SHP77 treated with DMSO at 0.1 percent for 48 hours (cell line): ENCODE results near the gene WDFY1.

Experiments
- DNase-seq: peaks from one replicate; lab custom pipeline; 2025; lab: John Stamatoyannopoulos, UW

Gene WDFY1

GRCh38 chr2:223856584-223856983, 88.6 kb downstream of the WDFY1 start:
- no peak for DNase-seq

GRCh38 chr2:223856021-223856420, 89.1 kb downstream of the WDFY1 start:
- DNase-seq, result no peak

GRCh38 chr2:223855426-223855825, 89.7 kb downstream of the WDFY1 start:
- DNase-seq, result no peak

GRCh38 chr2:223854741-223855140, 90.4 kb downstream of the WDFY1 start:
- no peak for DNase-seq

GRCh38 chr2:223853425-223853837, 91.7 kb downstream of the WDFY1 start:
- no peak for DNase-seq

- DNase-seq, result no peak
Measured at GRCh38 chr2:223852281-223852795, 92.8 kb downstream of the WDFY1 start.

GRCh38 chr2:223847410-223847809, 97.7 kb downstream of the WDFY1 start:
- DNase-seq, result no peak

- no peak for DNase-seq
Measured at GRCh38 chr2:223846515-223846914, 98.6 kb downstream of the WDFY1 start.

- DNase-seq, result no peak
Measured at GRCh38 chr2:223841436-223842190, 103.5 kb downstream of the WDFY1 start.

GRCh38 chr2:223837287-223838061, 107.7 kb downstream of the WDFY1 start, which contains the start of gene AP1S3:
Gene AP1S3, minus strand, starts transcription at chr2:223837582. Its CDS starts 132 bp downstream, at chr2:223837450.
- peak; percentile 49 for DNase-seq

- DNase-seq, result no peak
Measured at GRCh38 chr2:223835701-223836532, 109.2 kb downstream of the WDFY1 start.

GRCh38 chr2:223834431-223834830, 110.7 kb downstream of the WDFY1 start:
- DNase-seq, result no peak

- DNase-seq, result no peak
Measured at GRCh38 chr2:223832241-223832903, 112.8 kb downstream of the WDFY1 start.

GRCh38 chr2:223829128-223829527, 116.0 kb downstream of the WDFY1 start:
- no peak for DNase-seq

GRCh38 chr2:223828314-223828713, 116.8 kb downstream of the WDFY1 start:
- DNase-seq, result no peak

- no peak for DNase-seq
Measured at GRCh38 chr2:223826995-223827394, 118.1 kb downstream of the WDFY1 start.
